ENCODE results near the gene PICK1.
"Not testable (repeated sequence)": the region's sequence is repeated elsewhere in the genome, so short reads cannot be mapped to it uniquely, and the experiment has no call there.

The PICK1 gene

GRCh38 chr22:38032681-38033521 lies 24.3 kb upstream of the PICK1 start:
- TF ChIP-seq CTCF (IDR thresholded peaks at IDR 0.05; ENCODE audit: low read depth, low read length): no peak

GRCh38 chr22:38033522-38034277 lies 23.5 kb upstream of the PICK1 start:
- no peak overlapping the region for H3K4me3 ChIP-seq (ENCODE audit: low read depth, low read length)
- no peak for TF ChIP-seq CTCF (IDR thresholded peaks at IDR 0.05; ENCODE audit: low read depth, low read length)

More at GRCh38 chr22:38032681-38033521, 24.3 kb upstream of the PICK1 start:
- no peak overlapping the region for H3K4me3 ChIP-seq (ENCODE audit: low read depth, low read length)

- no peak for TF ChIP-seq CTCF (IDR thresholded peaks at IDR 0.05; ENCODE audit: low read depth, low read length)
- H3K4me3 ChIP-seq (ENCODE audit: low read depth, low read length): no peak overlapping the region
These were observed 22.8 kb upstream of the PICK1 start for GRCh38 chr22:38034278-38034882.

GRCh38 chr22:38034884-38035529 lies 22.2 kb upstream of the PICK1 start:
- no peak overlapping the region for H3K4me3 ChIP-seq (ENCODE audit: low read depth, low read length)
- TF ChIP-seq CTCF (IDR thresholded peaks at IDR 0.05; ENCODE audit: low read depth, low read length): no peak

GRCh38 chr22:38035530-38035885 lies 21.7 kb upstream of the PICK1 start:
- TF ChIP-seq CTCF (IDR thresholded peaks at IDR 0.05; ENCODE audit: low read depth, low read length): no peak
- no peak overlapping the region for H3K4me3 ChIP-seq (ENCODE audit: low read depth, low read length)

GRCh38 chr22:38036392-38037062 lies 20.7 kb upstream of the PICK1 start:
- no peak for TF ChIP-seq CTCF (IDR thresholded peaks at IDR 0.05; ENCODE audit: low read depth, low read length)
- no peak overlapping the region for H3K4me3 ChIP-seq (ENCODE audit: low read depth, low read length)

- not testable (repeated sequence) for H3K4me3 ChIP-seq (ENCODE audit: low read depth, low read length)
These were observed 19.6 kb upstream of the PICK1 start for GRCh38 chr22:38037367-38038150.
